IgD-negative memory B cell (primary cell): ENCODE data around the gene GNG7. TPM values are rescaled to one million over a fixed set of nuclear protein-coding genes. Genes with fewer than 3 reads are reported as not detected.
A peak's percentile ranks its signal among the peaks of the same experiment; 100 is the strongest.

Source experiments
- H3K27ac Mint-ChIP-seq, 3 donors: one replicate each; pipeline ENCODE4 v1.8.0; 2020 to 2022; ENCODE audit warnings: mild to moderate bottlenecking in 3 of 3, mixed read lengths in 3 of 3, moderate library complexity in 1 of 3
- H3K27me3 Mint-ChIP-seq: one replicate; pipeline ENCODE4 v1.8.0; 2021; ENCODE audit warnings: mixed read lengths
- H3K36me3 Mint-ChIP-seq: one replicate; pipeline ENCODE4 v1.8.0; 2020; ENCODE audit warnings: mild to moderate bottlenecking, mixed read lengths
- H3K4me1 Mint-ChIP-seq, 3 donors: one replicate each; pipeline ENCODE4 v1.8.0; 2020 to 2022; ENCODE audit warnings: mixed read lengths in 3 of 3, mild to moderate bottlenecking in 1 of 3
- H3K4me3 Mint-ChIP-seq, 4 donors: one replicate each; pipeline ENCODE4 v1.8.0; 2020 to 2022; ENCODE audit warnings: mild to moderate bottlenecking in 4 of 4, mixed read lengths in 4 of 4, moderate library complexity in 3 of 4
- H3K9me3 Mint-ChIP-seq, 3 donors: one replicate each; pipeline ENCODE4 v1.8.0; 2020 to 2021; ENCODE audit warnings: mixed read lengths in 3 of 3, mild to moderate bottlenecking in 1 of 3
- polyA plus RNA-seq: library from polyadenylated mRNA; unstranded; fragments of 300-500 nt; fragmentation: Illumina TruSeq; gene quantifications from one replicate; pipeline ENCODE4 v1.2.3, GENCODE V29; 2021

GNG7 gene
- 74.6 TPM for polyA plus RNA-seq

DNA sequence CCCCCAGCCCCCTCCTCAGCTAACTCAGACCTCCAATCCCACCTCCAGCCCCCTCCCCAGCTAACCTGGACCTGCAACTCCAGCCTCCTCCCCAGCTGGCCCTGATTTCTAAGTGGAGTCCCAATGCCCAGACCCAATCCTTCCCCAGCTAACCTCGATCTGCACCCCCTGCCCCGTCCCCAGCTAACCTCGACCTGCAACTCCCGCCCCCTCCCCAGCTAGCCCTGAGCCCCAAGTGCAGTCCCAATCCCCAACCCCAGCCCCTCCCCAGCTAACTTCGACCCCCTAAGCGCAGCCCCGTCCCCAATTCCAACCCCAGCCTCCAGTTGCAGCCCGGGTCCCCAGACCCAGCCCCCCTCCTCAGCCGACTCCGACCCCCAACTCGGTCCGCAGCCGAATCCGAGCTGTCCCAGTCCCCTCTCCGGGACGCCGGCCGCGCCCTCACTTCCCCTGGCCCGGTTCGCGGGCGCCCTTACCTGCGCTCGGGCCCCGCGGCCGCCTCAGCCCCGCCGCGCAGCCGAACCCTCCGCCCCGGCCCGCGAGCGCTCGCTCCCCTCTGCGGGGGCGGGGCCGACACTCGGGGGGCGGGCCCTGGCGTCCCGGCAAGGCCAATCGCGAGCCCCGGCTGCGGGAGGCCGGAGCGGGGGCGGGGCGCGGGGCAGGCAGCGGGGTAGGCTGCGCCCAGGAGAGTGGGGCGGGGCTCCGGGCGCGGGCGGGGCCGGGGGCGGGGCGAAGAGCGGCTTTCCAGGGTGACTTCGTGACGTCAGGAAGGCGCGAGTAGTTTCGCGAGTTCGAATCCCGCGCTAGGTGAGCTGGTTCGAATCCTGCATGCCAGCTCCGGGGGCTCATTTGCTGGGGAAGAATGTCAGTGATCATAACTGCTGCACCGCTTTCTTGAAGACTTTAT is at the start of gene GNG7:
GNG7 (minus strand) TSS at position 525 of the 907 bp plus-strand sequence. CDS start 182,006 bp downstream, outside the sequence.
- H3K27ac Mint-ChIP-seq = peak within 1 kb of the TSS; percentile 90 to 94 (median 90)
- H3K27me3 Mint-ChIP-seq = no peaks in the 10 kb centered on the region
- peaks cover 7% of the 10 kb centered on the region for H3K36me3 Mint-ChIP-seq
- H3K4me3 Mint-ChIP-seq = peak within 1 kb of the TSS; percentile 83 to 97 (median 90)
- peaks cover 25 to 31% (median 27%) of the 10 kb centered on the region in 3 donors for H3K4me1 Mint-ChIP-seq
- no peaks in the 10 kb centered on the region for H3K9me3 Mint-ChIP-seq

DNA sequence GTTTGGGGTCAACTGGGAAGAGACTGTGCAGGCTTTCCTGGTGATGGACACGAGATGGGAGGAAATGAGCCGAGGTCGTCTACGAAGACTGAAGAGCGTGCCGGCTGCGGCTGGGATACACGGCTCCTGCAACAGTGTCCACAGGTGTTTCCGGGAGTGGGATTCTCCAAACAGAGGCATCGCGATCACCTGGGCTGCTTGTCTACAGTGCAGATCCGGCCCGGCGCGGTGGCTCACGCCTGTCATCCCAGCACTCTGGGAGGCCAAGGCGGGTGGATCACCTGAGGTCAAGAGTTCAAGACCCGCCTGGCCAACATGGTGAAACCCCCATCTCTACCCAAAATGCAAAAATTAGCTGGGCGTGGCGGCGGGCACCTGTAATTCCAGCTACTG is 48.9 kb upstream of the GNG7 start:
- Mint-ChIP-seq H3K4me3 (no peak overlapping the region), H3K4me1 (peaks cover 6 to 8% (median 8%) of the 10 kb centered on the region in 3 donors), H3K27ac (no peak overlapping the region), H3K9me3 (no peaks in the 10 kb centered on the region), H3K27me3 (no peaks in the 10 kb centered on the region), H3K36me3 (no peaks in the 10 kb centered on the region)

DNA sequence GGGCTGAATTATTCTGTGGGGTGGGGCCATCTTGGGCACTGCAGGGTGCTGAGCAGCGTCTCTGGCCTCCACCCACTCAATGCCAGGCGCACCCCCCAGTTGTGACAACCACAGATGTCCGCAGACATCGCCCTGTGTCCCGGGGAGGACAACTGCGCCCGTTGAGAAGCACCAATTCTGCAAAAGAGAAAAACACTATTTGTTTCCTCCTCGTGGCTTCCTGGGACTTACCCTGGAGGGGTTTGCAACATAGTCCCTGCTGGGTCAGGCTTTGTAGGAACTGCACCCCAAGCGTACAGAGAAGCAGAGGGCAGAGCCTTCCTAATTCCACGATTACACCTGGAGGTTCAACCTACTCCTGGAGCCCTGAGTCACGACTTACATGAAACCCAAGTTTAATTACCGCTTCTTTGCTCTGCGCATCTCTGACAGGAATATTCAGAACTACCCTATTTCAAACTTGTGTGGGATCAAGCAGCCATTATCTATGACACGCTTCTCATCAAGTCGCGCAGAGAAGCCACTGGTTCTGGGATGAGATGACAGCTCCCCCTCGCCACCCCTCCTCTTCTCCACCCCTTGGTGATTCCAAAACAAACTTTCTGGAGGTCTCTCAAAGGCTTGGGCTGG is 48.4 kb upstream of the GNG7 start:
- H3K4me1 Mint-ChIP-seq = peaks cover 6 to 8% (median 8%) of the 10 kb centered on the region in 3 donors
- H3K27ac Mint-ChIP-seq = no peak overlapping the region
- H3K9me3 Mint-ChIP-seq = no peaks in the 10 kb centered on the region
- no peaks in the 10 kb centered on the region for H3K27me3 Mint-ChIP-seq
- H3K36me3 Mint-ChIP-seq = no peaks in the 10 kb centered on the region
- no peak overlapping the region for H3K4me3 Mint-ChIP-seq

DNA sequence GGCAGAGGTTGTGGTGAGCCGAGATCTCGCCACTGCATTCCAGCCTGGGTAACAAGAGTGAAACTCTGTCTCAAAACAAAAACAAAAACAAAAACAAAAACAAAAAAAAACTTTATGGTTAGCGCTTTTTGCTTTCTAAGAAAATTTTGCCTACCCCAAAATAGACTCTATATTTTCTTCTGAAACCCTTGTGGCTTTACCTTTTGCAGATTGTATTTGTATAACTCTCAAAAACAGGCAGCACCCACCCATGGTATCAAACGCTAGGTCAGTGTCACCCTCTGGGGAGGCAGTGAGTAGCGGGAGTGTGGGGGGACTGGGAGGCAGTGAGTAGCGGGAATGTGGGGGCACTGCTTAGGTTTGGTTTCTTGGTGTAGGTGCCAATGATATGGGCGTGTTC is 44.9 kb upstream of the GNG7 start:
- Mint-ChIP-seq H3K27me3 (no peaks in the 10 kb centered on the region), H3K27ac (peak overlapping the region in 2 of 3 donors; percentile 53 to 61), H3K4me3 (peak overlapping the region; percentile 25 to 75 (median 42)), H3K9me3 (no peaks in the 10 kb centered on the region), H3K36me3 (no peaks in the 10 kb centered on the region), H3K4me1 (peaks cover 8 to 9% (median 8%) of the 10 kb centered on the region in 3 donors)

DNA sequence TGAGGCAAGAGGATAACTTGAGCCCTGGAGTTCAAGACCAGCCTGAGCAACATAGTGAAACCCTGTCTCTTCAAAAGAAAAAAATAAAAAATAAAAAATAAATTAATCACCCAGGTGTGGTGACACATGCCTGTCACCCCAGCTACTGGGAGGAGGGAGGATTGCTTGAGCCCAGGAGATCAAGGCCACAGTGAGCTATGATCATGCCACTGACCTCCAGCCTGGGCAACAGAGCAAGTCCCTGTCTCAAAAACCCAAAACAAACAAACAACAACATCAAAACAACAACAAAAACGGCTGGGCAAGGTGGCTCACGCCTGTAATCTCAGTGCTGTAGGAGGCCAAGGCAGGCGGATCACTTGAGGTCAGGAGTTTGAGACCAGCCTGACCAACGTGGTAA is 41.6 kb upstream of the GNG7 start:
- Mint-ChIP-seq H3K4me3 (no peak overlapping the region), H3K27ac (no peak overlapping the region), H3K4me1 (peaks cover 15 to 18% (median 15%) of the 10 kb centered on the region in 3 donors), H3K36me3 (no peaks in the 10 kb centered on the region), H3K9me3 (no peaks in the 10 kb centered on the region), H3K27me3 (peaks cover 3% of the 10 kb centered on the region)

DNA sequence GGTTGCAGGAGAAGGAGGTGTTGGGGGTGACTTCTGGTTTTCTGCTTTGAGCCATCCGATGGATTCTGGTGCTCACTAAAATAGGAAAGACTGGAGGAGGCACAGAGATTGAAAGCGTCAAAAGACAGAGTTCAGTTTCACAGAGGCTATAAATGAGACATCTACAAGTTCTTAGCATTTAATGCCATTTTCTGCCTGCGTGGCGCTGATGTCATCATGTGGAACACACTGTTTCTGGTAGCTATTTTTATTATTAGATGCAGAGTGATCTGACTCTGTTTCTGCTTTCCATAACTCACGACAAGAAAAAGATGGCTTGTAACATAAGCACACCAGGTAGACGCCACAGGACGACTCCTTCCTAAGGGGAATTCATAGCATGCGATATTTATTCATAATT is 40.6 kb upstream of the GNG7 start:
- Mint-ChIP-seq H3K27me3 (peaks cover 3% of the 10 kb centered on the region), H3K4me1 (peaks cover 14 to 20% (median 18%) of the 10 kb centered on the region in 3 donors), H3K4me3 (peak overlapping the region in 1 of 4 donors; percentile 31), H3K36me3 (no peaks in the 10 kb centered on the region), H3K27ac (peak overlapping the region in 1 of 3 donors; percentile 65), H3K9me3 (no peaks in the 10 kb centered on the region)

DNA sequence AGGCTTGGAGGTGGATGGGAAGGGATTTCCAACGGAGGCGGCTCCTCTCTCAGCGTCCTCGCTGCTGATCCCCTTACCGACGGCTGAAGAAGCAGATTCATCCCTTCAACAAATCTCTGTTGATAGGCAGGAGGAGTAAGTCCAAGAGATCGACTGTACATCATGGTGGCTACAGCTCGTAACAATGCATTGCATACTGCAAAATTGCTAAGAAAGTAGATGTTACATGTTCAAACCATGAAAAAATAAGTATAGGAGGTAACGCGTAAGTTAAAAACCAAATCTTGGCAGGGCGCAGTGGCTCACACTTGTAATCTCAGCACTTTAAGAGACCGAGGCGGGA is 37.8 kb upstream of the GNG7 start:
- H3K4me1 Mint-ChIP-seq = peaks cover 9 to 22% (median 17%) of the 10 kb centered on the region in 3 donors
- peak overlapping the region in 3 of 4 donors; percentile 85 to 97 (median 87) for H3K4me3 Mint-ChIP-seq
- H3K9me3 Mint-ChIP-seq = no peaks in the 10 kb centered on the region
- peak overlapping the region in 2 of 3 donors; percentile 89 to 94 for H3K27ac Mint-ChIP-seq
- peaks cover 4% of the 10 kb centered on the region for H3K36me3 Mint-ChIP-seq
- peaks cover 3% of the 10 kb centered on the region for H3K27me3 Mint-ChIP-seq

DNA sequence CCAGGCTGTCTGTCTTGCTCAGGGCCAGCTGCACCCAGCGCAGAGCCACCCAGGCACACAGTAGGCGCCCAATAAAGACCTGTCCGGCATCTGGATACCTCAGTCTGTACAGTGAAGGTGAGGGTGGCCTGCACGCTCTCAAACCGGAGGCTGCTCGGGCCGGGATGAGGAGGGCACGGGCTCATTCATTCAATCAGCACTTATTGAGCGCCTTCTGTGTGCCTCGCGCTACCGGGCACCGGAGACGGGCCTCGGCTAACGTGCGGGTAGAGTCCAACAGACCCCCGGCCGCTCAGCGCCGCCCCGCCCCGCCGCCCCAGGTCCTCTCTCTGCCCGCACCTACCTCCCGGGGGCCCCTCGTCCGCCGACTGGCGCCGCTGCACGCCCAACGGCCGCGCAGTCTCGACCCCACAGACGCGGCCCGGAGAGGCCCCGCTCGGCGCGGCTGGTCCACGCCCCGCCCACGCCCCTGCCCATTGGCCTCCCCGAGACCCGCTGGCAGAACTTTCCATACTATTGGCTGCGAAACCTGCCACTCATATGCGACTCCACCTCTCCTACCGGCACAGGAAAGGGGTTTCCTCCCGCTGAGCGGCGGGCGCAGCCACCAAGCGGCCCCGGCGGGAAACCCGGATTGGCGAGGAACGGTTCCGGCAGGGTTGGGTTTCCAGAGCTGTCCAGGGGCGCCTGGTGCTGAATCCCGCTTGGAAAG is 37.3 kb upstream of the GNG7 start, which contains the start of gene SLC39A3:
SLC39A3 (minus strand) TSS at position 416 of the 712 bp plus-strand sequence. CDS start 2,760 bp downstream, outside the sequence.
- Mint-ChIP-seq H3K4me1 (peaks cover 10 to 22% (median 18%) of the 10 kb centered on the region in 3 donors), H3K4me3 (peak within 1 kb of the TSS; percentile 85 to 97 (median 90)), H3K9me3 (no peaks in the 10 kb centered on the region), H3K27me3 (peaks cover 3% of the 10 kb centered on the region), H3K27ac (peak within 1 kb of the TSS; percentile 89 to 94 (median 94)), H3K36me3 (peaks cover 4% of the 10 kb centered on the region)

DNA sequence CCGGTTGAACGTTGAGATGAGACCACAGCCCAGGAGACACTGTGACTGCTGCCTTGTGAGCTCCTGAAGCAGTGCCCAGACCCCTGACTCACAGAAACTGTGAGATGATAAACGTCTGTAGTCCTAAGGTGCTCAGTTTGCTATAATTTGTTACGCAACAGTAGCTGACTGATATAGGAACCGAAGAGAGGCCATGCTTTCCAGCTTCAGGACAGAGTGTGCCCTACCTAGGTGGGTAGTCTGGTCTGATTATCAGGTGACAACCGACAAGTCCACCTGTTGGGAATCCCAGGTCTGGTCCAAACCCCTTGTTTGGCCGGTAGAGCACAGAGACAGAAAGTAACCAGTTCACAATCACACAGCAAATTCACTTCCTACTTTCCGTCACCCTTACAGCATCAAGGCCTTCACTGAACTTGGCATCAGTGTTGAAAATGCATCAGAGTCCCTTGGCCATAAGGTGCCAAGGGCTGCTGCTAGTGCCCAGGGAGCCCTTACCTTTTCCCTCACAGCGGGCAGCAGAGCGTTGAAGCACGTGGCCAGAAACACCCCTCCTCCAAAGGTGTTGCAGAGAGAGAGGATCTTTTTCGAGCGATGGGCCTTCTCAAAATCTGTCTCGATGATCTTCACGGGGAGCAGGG is 34.2 kb upstream of the GNG7 start:
- peak overlapping the region in 2 of 3 donors; percentile 1 to 18 for H3K27ac Mint-ChIP-seq
- H3K27me3 Mint-ChIP-seq = peaks cover 3% of the 10 kb centered on the region
- H3K9me3 Mint-ChIP-seq = no peaks in the 10 kb centered on the region
- H3K36me3 Mint-ChIP-seq = peaks cover 4% of the 10 kb centered on the region
- peaks cover 13 to 29% (median 28%) of the 10 kb centered on the region in 3 donors for H3K4me1 Mint-ChIP-seq
- H3K4me3 Mint-ChIP-seq = peak overlapping the region in 2 of 4 donors; percentile 54 to 79

DNA sequence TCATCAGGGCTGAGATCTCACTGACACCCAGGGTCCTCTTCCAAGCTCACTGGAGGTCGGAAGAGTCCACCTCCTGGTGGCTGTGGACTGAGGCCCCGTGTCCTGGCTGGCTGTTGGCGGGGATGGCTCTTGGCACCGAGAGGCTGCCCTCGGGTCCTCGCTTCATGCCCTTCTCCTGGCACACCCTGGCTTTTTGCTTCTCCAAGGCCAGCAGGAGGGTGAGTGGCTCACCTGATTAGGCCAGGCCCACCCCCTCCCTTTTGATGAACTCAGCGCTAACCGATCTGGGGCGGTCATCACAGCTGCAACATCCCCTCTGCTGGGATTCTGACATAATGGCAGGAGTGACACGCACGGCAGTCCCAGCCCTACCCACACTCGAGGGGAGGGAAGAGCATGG is 32.9 kb upstream of the GNG7 start:
- peaks cover 4% of the 10 kb centered on the region for H3K36me3 Mint-ChIP-seq
- H3K4me3 Mint-ChIP-seq = no peak overlapping the region
- peaks cover 3% of the 10 kb centered on the region for H3K27me3 Mint-ChIP-seq
- H3K27ac Mint-ChIP-seq = no peak overlapping the region
- peaks cover 13 to 28% (median 27%) of the 10 kb centered on the region in 3 donors for H3K4me1 Mint-ChIP-seq
- no peaks in the 10 kb centered on the region for H3K9me3 Mint-ChIP-seq

DNA sequence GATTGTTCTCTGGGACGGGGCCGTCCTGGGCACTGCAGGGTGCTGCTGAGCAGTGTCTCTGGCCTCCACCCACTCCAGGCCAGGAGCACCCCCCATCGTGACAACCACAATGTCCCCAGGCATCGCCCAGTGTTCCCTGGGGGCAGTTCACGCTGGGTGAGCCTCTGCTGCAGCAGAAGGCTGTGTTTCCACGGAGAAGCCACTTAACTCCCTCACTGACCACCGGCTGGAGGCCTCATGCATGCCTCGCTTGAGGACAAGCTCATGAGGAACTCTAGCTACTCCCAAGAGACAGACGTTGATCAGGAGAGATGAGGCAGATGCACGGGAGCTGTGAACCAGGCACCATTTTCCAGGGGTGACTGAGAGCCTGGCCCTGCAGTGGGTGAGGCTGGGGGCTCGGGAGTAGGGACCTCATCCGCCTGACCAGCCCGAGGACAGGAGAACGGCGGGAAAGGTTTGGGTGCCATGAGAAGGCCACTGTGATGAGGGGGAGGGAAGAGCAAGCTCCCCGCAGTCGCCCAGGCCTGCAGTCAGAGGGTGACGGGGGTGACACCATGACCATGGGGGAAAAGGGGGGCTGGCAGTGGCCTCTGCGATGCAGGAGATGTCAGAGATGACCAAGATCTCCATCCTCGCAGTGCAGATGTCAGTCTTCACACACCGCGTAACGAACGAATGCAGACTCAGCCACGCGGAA is 32.2 kb upstream of the GNG7 start:
- peak overlapping the region in 1 of 4 donors; percentile 57 for H3K4me3 Mint-ChIP-seq
- peaks cover 4% of the 10 kb centered on the region for H3K36me3 Mint-ChIP-seq
- H3K9me3 Mint-ChIP-seq = no peaks in the 10 kb centered on the region
- peaks cover 10 to 23% (median 22%) of the 10 kb centered on the region in 3 donors for H3K4me1 Mint-ChIP-seq
- no peaks in the 10 kb centered on the region for H3K27me3 Mint-ChIP-seq
- H3K27ac Mint-ChIP-seq = peak overlapping the region in 2 of 3 donors; percentile 59 to 63

DNA sequence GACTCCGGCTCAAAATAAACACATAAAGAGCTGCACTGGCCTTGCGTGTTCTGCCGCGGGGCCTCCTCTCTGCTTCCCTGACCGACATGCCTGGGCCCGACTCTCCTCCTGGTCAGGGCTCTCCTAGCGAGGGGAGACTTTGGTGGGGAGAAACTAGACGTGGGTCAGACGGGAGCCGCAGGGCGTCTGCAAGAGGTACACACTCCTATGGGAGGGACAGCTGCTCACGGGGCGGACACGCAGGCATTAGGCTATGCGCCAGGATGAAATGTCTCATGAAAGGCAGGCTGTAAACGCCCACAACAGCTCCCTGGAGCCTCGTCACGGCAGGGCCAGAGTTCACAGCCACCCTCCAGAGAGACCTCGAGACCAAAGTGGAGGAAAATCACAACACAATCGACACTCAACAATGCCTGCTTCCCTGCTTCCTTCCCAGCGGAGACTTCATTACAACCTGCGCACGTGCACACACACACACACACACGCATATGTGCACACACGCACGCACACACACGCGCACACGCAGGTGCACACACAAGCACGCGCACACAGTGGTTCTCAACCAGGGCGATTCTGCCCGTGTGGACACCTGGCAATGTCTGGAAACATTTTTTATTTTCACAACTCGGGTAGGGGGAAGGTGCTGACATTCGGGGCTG is 31.6 kb upstream of the GNG7 start:
- no peaks in the 10 kb centered on the region for H3K9me3 Mint-ChIP-seq
- H3K36me3 Mint-ChIP-seq = peaks cover 4% of the 10 kb centered on the region
- H3K4me1 Mint-ChIP-seq = peaks cover 9 to 22% (median 18%) of the 10 kb centered on the region in 3 donors
- H3K27me3 Mint-ChIP-seq = no peaks in the 10 kb centered on the region
- peak overlapping the region in 1 of 4 donors; percentile 57 for H3K4me3 Mint-ChIP-seq
- H3K27ac Mint-ChIP-seq = peak overlapping the region in 2 of 3 donors; percentile 59 to 80

DNA sequence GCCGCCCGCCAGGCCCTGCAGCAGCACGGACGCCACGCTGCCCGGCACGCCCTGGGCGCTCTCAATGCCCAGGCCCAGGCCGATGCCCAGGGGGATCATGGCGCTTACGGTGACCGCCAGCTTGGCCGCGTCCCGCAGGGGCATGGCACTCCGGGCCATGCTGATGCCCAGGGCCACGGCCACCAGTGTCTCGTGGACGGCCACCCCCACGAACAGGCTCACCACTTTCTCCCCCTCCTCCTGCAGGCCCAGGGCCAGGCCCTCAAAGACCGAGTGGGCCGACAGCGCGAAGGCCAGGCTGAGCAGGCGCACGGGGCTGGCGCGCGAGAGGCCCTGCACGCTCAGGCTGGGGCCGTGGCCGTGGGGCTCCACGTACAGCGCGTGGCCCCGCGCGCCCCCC is 30.4 kb upstream of the GNG7 start:
- Mint-ChIP-seq H3K27ac (no peak overlapping the region), H3K4me3 (peak overlapping the region in 1 of 4 donors; percentile 52), H3K9me3 (no peaks in the 10 kb centered on the region), H3K36me3 (peaks cover 4% of the 10 kb centered on the region), H3K4me1 (peaks cover 8 to 22% (median 20%) of the 10 kb centered on the region in 3 donors), H3K27me3 (no peaks in the 10 kb centered on the region)
